Lower lobe of right lung (tissue), 2 donors: ENCODE measurements around the gene ALOX15B. TPM values are rescaled to one million over a fixed set of nuclear protein-coding genes. Genes with fewer than 3 reads are reported as not detected.

Source experiments
- ATAC-seq, 2 donors: fragments of 200-7000 bp; cut with Tn5 transposase; one replicate each; pipeline ENCODE4 v1.9.1; 2020 to 2022; ENCODE audit warnings: mild to moderate bottlenecking in 2 of 2, moderate library complexity in 2 of 2
- DNase-seq: peaks from one replicate; pipeline ENCODE4 v3.0.0-alpha.2; 2020
- H3K27ac ChIP-seq: fragments of 200-600 bp; one replicate; pipeline ENCODE4 v1.8.0; 2022
- H3K27me3 ChIP-seq: fragments of 200-600 bp; one replicate; pipeline ENCODE4 v1.8.0; 2022; ENCODE audit warnings: low read depth
- H3K36me3 ChIP-seq: fragments of 200-600 bp; one replicate; pipeline ENCODE4 v1.8.0; 2022; ENCODE audit warnings: mild to moderate bottlenecking
- H3K4me1 ChIP-seq: fragments of 200-600 bp; one replicate; pipeline ENCODE4 v1.8.0; 2022
- H3K4me3 ChIP-seq: fragments of 200-600 bp; one replicate; pipeline ENCODE4 v1.8.0; 2022; ENCODE audit warnings: mild to moderate bottlenecking
- H3K9me3 ChIP-seq: fragments of 200-600 bp; one replicate; pipeline ENCODE4 v1.8.0; 2022
- intact Hi-C: fragments of 100-400 bp; cut with DNase I; formaldehyde crosslinking; loops from one replicate; pipeline ENCODE4 v1.11.0; 2022
- total RNA-seq: library from RNA; stranded (reverse); fragmentation: NEBNext Ultra II Directional; extraction: Animal tissue kit (Norgen Biotek cat#: 25700); gene quantifications from one replicate; pipeline ENCODE4 v1.2.1, GENCODE V29; 2021
- TF ChIP-seq, protein P1 (sequence below): fragments of 200-600 bp; IDR thresholded peaks from one replicate; pipeline ENCODE4 v1.8.0; 2022; ENCODE audit warnings: antibody characterized with exemption, mild to moderate bottlenecking
- donor health status: DM: no; HTN: yes; CAD: no; lungs with severe emphysema.

The ALOX15B gene
- total RNA-seq, 1 donor from 2014 or later = 53.5 TPM

DNA sequence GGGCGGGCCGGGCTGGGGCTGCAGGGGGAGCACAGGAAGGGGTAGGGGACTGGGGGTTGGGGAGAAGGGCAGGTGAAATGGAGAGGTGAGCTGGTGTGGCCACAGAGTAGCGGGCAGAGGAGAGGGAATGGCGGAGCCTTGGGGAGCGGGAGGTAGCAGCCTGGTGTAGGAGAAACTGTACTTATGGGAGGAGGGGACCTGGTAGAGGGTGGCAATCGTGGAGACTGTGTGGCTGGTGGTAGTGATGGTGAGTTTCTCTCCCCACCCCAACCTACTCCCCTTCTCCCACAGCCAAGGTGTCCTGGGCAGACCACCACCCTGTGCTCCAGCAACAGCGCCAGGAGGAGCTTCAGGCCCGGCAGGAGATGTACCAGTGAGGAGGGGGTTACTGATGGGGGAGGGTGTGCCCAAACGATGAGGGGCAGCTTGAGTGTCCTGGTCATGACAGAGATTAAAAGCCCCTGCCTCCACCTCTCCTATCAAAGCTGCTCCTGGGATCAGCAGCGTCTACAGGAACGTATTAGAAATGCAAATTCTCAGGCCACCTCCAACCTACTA is 831 bp downstream of the ALOX15B start:
- DNase-seq = no peak
- ATAC-seq = peak in 1 of 2 donors; percentile 20
- intact Hi-C loops = no loop called here
- H3K27ac ChIP-seq = peak overlapping the region; percentile 80
- no peaks in the 10 kb centered on the region for H3K9me3 ChIP-seq
- TF ChIP-seq, protein P1, sequence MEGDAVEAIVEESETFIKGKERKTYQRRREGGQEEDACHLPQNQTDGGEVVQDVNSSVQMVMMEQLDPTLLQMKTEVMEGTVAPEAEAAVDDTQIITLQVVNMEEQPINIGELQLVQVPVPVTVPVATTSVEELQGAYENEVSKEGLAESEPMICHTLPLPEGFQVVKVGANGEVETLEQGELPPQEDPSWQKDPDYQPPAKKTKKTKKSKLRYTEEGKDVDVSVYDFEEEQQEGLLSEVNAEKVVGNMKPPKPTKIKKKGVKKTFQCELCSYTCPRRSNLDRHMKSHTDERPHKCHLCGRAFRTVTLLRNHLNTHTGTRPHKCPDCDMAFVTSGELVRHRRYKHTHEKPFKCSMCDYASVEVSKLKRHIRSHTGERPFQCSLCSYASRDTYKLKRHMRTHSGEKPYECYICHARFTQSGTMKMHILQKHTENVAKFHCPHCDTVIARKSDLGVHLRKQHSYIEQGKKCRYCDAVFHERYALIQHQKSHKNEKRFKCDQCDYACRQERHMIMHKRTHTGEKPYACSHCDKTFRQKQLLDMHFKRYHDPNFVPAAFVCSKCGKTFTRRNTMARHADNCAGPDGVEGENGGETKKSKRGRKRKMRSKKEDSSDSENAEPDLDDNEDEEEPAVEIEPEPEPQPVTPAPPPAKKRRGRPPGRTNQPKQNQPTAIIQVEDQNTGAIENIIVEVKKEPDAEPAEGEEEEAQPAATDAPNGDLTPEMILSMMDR = no peak
- H3K27me3 ChIP-seq = peaks cover 29% of the 10 kb centered on the region
- peak overlapping the region; percentile 53 for H3K4me3 ChIP-seq
- H3K4me1 ChIP-seq = peaks cover 29% of the 10 kb centered on the region
- H3K36me3 ChIP-seq = no peaks in the 10 kb centered on the region

DNA sequence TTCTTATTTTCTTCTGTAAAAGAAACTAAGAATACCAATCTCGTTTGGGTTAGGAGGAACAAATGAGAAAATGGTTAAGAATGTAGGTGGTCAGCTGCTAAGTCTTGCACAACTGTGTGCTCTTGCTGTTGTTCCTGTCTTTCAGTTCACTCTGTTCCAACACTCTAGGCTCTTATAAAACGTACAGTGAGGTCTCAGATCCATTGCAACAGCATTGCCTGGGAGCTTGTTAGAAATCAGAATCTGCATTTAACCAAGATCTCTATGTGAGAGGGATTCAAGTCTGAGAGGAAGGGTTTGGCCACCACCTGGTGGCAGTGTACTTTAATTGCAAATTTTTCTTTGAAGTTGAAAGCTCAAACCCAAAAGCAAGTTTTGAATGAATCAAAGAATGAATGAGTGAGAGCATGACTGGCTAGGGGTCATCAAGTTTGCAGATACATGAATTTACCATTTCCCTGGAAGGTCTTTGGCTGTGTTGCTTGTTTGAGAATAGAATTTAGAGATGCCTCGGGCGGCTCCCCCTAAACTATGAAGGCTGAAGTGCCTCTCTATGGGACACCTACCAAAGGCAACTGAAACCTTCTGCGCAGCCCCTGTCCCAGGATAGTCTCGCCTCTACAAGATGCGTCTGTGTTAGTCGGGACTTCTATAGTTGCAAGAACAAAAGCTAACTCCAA is 2.5 kb downstream of the ALOX15B start:
- Histone ChIP-seq H3K27ac (peak overlapping the region; percentile 80), H3K27me3 (peaks cover 44% of the 10 kb centered on the region), H3K4me1 (peaks cover 29% of the 10 kb centered on the region), H3K9me3 (no peaks in the 10 kb centered on the region), H3K4me3 (peak overlapping the region; percentile 29), H3K36me3 (no peaks in the 10 kb centered on the region)
- DNase-seq (no peak), ATAC-seq (peak; percentile 75 to 77)
- TF ChIP-seq, protein P1 = peak; percentile 56
- intact Hi-C loops = no loop called here

DNA sequence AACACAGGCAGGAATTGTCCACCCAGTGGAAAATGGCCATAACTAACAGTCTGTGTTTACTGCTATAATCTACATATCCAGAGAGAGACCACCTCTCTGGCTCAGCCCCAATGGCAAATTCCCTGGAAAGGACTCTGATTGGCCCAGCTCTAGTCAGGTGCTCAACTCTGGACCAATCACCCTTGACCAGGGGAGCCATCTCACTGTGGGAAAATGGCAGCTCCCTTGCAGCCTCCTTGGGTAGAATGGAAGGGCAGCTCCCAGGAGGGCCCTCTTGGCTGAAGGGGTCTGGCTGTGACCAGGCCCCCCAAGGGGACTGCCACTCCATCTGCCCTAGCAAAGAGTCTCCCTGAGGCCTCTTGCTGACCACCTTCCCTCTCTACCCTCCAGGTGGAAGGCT is 3.1 kb downstream of the ALOX15B start:
- Histone ChIP-seq H3K9me3 (no peaks in the 10 kb centered on the region), H3K4me1 (peaks cover 29% of the 10 kb centered on the region), H3K36me3 (no peaks in the 10 kb centered on the region), H3K27ac (peak overlapping the region; percentile 38), H3K4me3 (no peak overlapping the region), H3K27me3 (peaks cover 50% of the 10 kb centered on the region)
- intact Hi-C loops = no loop called here
- ATAC-seq (peak in 1 of 2 donors; percentile 5), DNase-seq (no peak)
- TF ChIP-seq, protein P1 = no peak

DNA sequence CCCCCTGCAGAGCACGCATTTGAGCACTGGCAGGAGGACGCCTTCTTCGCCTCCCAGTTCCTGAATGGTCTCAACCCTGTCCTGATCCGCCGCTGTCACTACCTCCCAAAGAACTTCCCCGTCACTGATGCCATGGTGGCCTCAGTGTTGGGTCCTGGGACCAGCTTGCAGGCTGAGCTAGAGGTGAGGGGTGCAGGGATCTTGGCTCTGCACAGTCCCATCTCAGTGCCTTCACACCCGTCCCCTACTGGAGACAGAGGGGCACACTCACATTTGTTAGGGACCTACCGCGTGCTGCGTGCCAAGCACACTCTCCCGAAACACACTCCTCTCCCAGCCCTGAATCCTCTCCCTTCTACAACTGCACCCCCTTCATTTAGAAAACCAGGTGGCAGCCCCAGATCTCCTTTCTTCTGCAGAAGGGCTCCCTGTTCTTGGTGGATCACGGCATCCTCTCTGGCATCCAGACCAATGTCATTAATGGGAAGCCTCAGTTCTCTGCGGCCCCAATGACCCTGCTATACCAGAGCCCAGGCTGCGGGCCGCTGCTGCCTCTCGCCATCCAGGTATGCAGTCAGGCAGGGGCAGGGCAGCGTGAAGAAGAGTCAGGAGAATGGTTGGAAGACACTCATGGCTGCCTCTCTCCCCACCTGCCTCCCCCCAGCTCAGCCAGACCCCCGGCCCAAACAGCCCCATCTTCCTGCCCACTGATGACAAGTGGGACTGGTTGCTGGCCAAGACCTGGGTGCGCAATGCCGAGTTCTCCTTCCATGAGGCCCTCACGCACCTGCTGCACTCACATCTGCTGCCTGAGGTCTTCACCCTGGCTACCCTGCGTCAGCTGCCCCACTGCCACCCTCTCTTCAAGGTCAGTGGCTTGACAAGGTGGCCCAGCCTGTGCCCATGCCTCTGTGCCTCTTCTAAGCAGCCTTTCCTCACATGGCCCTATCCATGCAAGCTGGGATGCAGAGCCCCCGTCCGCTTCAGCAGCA is 6.3 kb downstream of the ALOX15B start:
- Histone ChIP-seq H3K36me3 (no peaks in the 10 kb centered on the region), H3K4me1 (peaks cover 24% of the 10 kb centered on the region), H3K27me3 (peaks cover 24% of the 10 kb centered on the region), H3K4me3 (no peak overlapping the region), H3K27ac (no peak overlapping the region), H3K9me3 (no peaks in the 10 kb centered on the region)
- ATAC-seq = no peak
- TF ChIP-seq, protein P1 = no peak
- intact Hi-C loops = no loop called here
- DNase-seq = no peak

DNA sequence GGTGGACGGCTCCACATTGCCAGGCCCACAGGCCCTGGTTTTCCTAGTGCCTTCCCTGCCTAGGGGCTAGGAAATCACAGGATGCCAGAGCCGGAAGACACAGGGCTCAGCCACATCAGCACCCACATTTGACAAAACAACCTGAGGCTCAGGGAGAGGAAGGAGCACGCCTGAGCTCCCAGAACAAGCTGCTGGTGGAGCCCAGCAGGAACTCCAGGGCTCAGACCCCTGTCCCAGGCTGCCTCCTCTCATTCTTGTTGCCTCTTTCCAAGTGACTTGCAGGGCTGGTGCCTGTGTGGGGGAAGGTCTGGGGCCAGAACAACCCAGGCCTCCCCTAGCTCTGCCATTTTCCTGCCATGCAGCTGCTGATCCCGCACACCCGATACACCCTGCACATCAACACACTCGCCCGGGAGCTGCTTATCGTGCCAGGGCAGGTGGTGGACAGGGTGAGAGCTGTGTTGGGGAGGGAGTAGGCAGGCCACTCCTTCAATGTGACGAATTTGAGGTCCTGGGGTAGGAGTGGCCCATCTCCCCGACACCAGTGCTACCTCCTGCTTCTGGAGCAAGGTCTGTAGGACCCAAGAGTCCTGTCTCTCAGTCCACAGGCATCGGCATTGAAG is 7.6 kb downstream of the ALOX15B start:
- DNase-seq = no peak
- H3K27me3 ChIP-seq = peaks cover 23% of the 10 kb centered on the region
- H3K27ac ChIP-seq = no peak overlapping the region
- TF ChIP-seq, protein P1 = no peak
- H3K4me1 ChIP-seq = peaks cover 13% of the 10 kb centered on the region
- H3K9me3 ChIP-seq = no peaks in the 10 kb centered on the region
- intact Hi-C loops = no loop called here
- ATAC-seq = no peak
- no peaks in the 10 kb centered on the region for H3K36me3 ChIP-seq
- H3K4me3 ChIP-seq = no peak overlapping the region
